Measurements from ENCODE around the gene NR5A1. TPM values are rescaled to one million over a fixed set of nuclear protein-coding genes. Genes with fewer than 3 reads are reported as not detected.

NR5A1 gene
- total and polyA plus RNA-seq, 2 of the 13 experiments (the other 11 are each of a cell fraction or from before 2014, with no cell fraction given), result 28.9 to 44.7 TPM

DNA sequence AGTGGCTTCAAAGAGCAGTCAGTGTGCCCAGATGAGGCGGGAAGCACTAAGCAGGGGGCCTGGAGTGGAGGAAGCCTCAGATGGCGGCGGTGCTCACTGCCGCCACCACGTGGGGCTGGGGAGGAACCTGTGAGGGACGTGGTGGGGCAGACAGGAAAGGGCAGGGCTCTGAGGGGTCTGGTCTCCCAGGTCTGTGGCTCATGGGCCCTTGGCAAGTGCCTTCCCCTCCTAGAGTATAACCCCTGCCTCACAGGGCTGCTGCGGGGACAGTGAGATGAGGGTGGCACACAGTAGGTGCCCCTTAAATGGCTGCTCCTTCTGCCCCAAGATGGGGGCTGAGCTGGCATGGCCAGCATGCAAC, 26.6 kb downstream of the NR5A1 start (continued):
- TF ChIP-seq, protein P1, sequence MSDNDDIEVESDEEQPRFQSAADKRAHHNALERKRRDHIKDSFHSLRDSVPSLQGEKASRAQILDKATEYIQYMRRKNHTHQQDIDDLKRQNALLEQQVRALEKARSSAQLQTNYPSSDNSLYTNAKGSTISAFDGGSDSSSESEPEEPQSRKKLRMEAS (IDR thresholded peaks at IDR 0.05), result peak; percentile 71
- TF ChIP-seq EP300 (IDR thresholded peaks at IDR 0.05; ENCODE audit: low read depth in 2 of 2, low read length in 2 of 2) (no peak), EP300 (CRISPR knock-in tag; IDR thresholded peaks at IDR 0.05; ENCODE audit: borderline replicate concordance) (no peak), NR2F6 (IDR thresholded peaks at IDR 0.05) (no peak), NR2F6 (CRISPR knock-in tag; IDR thresholded peaks at IDR 0.05) (no peak), SP140L (CRISPR knock-in tag; IDR thresholded peaks at IDR 0.05; ENCODE audit: borderline replicate concordance) (no peak), ZNF772 (CRISPR knock-in tag; IDR thresholded peaks at IDR 0.05) (no peak), IRX3 (CRISPR knock-in tag; IDR thresholded peaks at IDR 0.05; ENCODE audit: borderline replicate concordance, low read depth) (no peak), ZNF672 (CRISPR knock-in tag; IDR thresholded peaks at IDR 0.05) (no peak), ZNF614 (CRISPR knock-in tag; IDR thresholded peaks at IDR 0.05; ENCODE audit: borderline replicate concordance) (no peak), MYNN (CRISPR knock-in tag; IDR thresholded peaks at IDR 0.05; ENCODE audit: low read depth) (no peak), NFKBIZ (CRISPR knock-in tag; IDR thresholded peaks at IDR 0.05) (no peak), ZNF124 (CRISPR knock-in tag; IDR thresholded peaks at IDR 0.05) (no peak), TCF7 (IDR thresholded peaks at IDR 0.05; ENCODE audit: low read depth) (no peak), JARID2 (CRISPR knock-in tag; IDR thresholded peaks at IDR 0.05; ENCODE audit: insufficient replicate concordance) (no peak), ZNF354B (CRISPR knock-in tag; IDR thresholded peaks at IDR 0.05) (no peak), ZNF264 (CRISPR knock-in tag; IDR thresholded peaks at IDR 0.05) (no peak), DPF2 (CRISPR knock-in tag; IDR thresholded peaks at IDR 0.05; ENCODE audit: borderline replicate concordance, low read depth) (no peak), ZNF510 (CRISPR knock-in tag; IDR thresholded peaks at IDR 0.05; ENCODE audit: low read depth) (no peak), SMAD3 (CRISPR knock-in tag; IDR thresholded peaks at IDR 0.05) (no peak), SMAD9 (CRISPR knock-in tag; IDR thresholded peaks at IDR 0.05) (no peak), CCDC6 (CRISPR knock-in tag; IDR thresholded peaks at IDR 0.05) (no peak), KDM6A (CRISPR knock-in tag; IDR thresholded peaks at IDR 0.05; ENCODE audit: low read depth) (no peak), KDM5B (CRISPR knock-in tag; IDR thresholded peaks at IDR 0.05; ENCODE audit: borderline replicate concordance) (no peak)
- TF ChIP-seq, protein P2, sequence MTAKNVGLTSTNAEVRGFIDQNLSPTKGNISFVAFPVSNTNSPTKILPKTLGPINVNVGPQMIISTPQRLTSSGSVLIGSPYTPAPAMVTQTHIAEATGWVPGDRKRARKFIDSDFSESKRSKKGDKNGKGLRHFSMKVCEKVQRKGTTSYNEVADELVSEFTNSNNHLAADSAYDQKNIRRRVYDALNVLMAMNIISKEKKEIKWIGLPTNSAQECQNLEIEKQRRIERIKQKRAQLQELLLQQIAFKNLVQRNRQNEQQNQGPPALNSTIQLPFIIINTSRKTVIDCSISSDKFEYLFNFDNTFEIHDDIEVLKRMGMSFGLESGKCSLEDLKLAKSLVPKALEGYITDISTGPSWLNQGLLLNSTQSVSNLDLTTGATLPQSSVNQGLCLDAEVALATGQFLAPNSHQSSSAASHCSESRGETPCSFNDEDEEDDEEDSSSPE (CRISPR knock-in tag; IDR thresholded peaks at IDR 0.05), result peak; percentile 20; the same call in 1 of the 2 replicates
- TF ChIP-seq, protein P3, sequence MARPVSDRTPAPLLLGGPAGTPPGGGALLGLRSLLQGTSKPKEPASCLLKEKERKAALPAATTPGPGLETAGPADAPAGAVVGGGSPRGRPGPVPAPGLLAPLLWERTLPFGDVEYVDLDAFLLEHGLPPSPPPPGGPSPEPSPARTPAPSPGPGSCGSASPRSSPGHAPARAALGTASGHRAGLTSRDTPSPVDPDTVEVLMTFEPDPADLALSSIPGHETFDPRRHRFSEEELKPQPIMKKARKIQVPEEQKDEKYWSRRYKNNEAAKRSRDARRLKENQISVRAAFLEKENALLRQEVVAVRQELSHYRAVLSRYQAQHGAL (CRISPR knock-in tag; IDR thresholded peaks at IDR 0.05; ENCODE audit: not compliant biosample characterization), result no peak
- TF ChIP-seq, protein P4, sequence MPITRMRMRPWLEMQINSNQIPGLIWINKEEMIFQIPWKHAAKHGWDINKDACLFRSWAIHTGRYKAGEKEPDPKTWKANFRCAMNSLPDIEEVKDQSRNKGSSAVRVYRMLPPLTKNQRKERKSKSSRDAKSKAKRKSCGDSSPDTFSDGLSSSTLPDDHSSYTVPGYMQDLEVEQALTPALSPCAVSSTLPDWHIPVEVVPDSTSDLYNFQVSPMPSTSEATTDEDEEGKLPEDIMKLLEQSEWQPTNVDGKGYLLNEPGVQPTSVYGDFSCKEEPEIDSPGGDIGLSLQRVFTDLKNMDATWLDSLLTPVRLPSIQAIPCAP (CRISPR knock-in tag; IDR thresholded peaks at IDR 0.05; ENCODE audit: low read depth), result no peak
- TF ChIP-seq, protein P5, sequence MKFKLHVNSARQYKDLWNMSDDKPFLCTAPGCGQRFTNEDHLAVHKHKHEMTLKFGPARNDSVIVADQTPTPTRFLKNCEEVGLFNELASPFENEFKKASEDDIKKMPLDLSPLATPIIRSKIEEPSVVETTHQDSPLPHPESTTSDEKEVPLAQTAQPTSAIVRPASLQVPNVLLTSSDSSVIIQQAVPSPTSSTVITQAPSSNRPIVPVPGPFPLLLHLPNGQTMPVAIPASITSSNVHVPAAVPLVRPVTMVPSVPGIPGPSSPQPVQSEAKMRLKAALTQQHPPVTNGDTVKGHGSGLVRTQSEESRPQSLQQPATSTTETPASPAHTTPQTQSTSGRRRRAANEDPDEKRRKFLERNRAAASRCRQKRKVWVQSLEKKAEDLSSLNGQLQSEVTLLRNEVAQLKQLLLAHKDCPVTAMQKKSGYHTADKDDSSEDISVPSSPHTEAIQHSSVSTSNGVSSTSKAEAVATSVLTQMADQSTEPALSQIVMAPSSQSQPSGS (CRISPR knock-in tag; IDR thresholded peaks at IDR 0.05), result no peak
- TF ChIP-seq, protein P6, sequence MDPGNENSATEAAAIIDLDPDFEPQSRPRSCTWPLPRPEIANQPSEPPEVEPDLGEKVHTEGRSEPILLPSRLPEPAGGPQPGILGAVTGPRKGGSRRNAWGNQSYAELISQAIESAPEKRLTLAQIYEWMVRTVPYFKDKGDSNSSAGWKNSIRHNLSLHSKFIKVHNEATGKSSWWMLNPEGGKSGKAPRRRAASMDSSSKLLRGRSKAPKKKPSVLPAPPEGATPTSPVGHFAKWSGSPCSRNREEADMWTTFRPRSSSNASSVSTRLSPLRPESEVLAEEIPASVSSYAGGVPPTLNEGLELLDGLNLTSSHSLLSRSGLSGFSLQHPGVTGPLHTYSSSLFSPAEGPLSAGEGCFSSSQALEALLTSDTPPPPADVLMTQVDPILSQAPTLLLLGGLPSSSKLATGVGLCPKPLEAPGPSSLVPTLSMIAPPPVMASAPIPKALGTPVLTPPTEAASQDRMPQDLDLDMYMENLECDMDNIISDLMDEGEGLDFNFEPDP (CRISPR knock-in tag; conservative IDR thresholded peaks at IDR 0.05), result no peak
